Posterior vena cava (tissue), 2 donors: ENCODE data around the gene PLEKHA4. TPM values are rescaled to one million over a fixed set of nuclear protein-coding genes. Genes with fewer than 3 reads are reported as not detected.
"Not testable (repeated sequence)": the region's sequence is repeated elsewhere in the genome, so short reads cannot be mapped to it uniquely, and the experiment has no call there.

Experiments used
- DNase-seq: peaks from one replicate; pipeline ENCODE4 v3.0.0-alpha.2; 2020; ENCODE audit warnings: low spot score
- intact Hi-C, 2 donors: fragments of 100-400 bp; cut with DNase I; formaldehyde crosslinking; loops; one replicate each; pipeline versions ENCODE4 v1.14.1 to v1.14.2; 2022 to 2023
- total RNA-seq, 2 donors: library from RNA; stranded (reverse); fragmentation: NEBNext Ultra II Directional; extraction: Animal tissue kit (Norgen Biotek cat#: 25700); gene quantifications; one replicate each; pipeline ENCODE4 v1.2.1, GENCODE V29; 2021
- donor health status: DM: yes; HTN: yes; CAD: no.
- donor health status: DM: yes; HTN: yes; CAD: no.

PLEKHA4 gene
- total RNA-seq, 2 donors from 2014 or later = 91.0 to 91.2 TPM

GRCh38 chr19:48872182-48872883, 3.9 kb upstream of the PLEKHA4 start, which contains the start of gene PPP1R15A:
Gene PPP1R15A, plus strand, starts transcription at chr19:48872421. Its CDS starts 813 bp downstream, at chr19:48873234.
- DNase-seq = peak; percentile 99
- intact Hi-C loops = loop anchor here in 1 of 2 donors (5.0 kb wide), 1 partner anchor 95 kb away; the partner anchor contains the start of gene FTL

- DNase-seq = not testable (repeated sequence)
- intact Hi-C loops = loop anchor here in 1 of 2 donors (5.0 kb wide), 1 partner anchor 96 kb away; the partner anchor contains the start of gene FTL
These were observed 3.2 kb upstream of the PLEKHA4 start for GRCh38 chr19:48871471-48872181.

GRCh38 chr19:48870048-48870447, 1.6 kb upstream of the PLEKHA4 start:
- DNase-seq = no peak
- intact Hi-C loops = loop anchor here in 1 of 2 donors (5.0 kb wide), 1 partner anchor 97 kb away; the partner anchor contains the start of gene FTL

- DNase-seq = no peak
- intact Hi-C loops = no loop called here
These were observed 687 bp downstream of the PLEKHA4 start for GRCh38 chr19:48867746-48868113.

- intact Hi-C loops = no loop called here
These were observed 1.2 kb downstream of the PLEKHA4 start for GRCh38 chr19:48867123-48867745.

GRCh38 chr19:48866692-48867091, 1.7 kb downstream of the PLEKHA4 start:
- intact Hi-C loops = no loop called here
- DNase-seq = no peak

More at GRCh38 chr19:48867123-48867745, 1.2 kb downstream of the PLEKHA4 start:
- no peak for DNase-seq

GRCh38 chr19:48862827-48863226, 5.6 kb downstream of the PLEKHA4 start:
- intact Hi-C loops = no loop called here
- DNase-seq = no peak

- intact Hi-C loops = no loop called here
- DNase-seq = no peak
These were observed 7.1 kb downstream of the PLEKHA4 start for GRCh38 chr19:48861313-48861712.

GRCh38 chr19:48859711-48860572, 8.5 kb downstream of the PLEKHA4 start:
- DNase-seq = no peak
- intact Hi-C loops = no loop called here

- intact Hi-C loops = no loop called here
- DNase-seq = no peak
These were observed 9.3 kb downstream of the PLEKHA4 start for GRCh38 chr19:48858984-48859710.

GRCh38 chr19:48856921-48857320, 11.5 kb downstream of the PLEKHA4 start:
- intact Hi-C loops = no loop called here
- DNase-seq = no peak

GRCh38 chr19:48854103-48854502, 14.3 kb downstream of the PLEKHA4 start:
- no peak for DNase-seq
- intact Hi-C loops = no loop called here

GRCh38 chr19:48853483-48853882, 14.9 kb downstream of the PLEKHA4 start:
- DNase-seq = no peak
- intact Hi-C loops = no loop called here

- no peak for DNase-seq
- intact Hi-C loops = no loop called here
These were observed 16.1 kb downstream of the PLEKHA4 start for GRCh38 chr19:48852292-48852691.

GRCh38 chr19:48846659-48847058, 21.8 kb downstream of the PLEKHA4 start:
- intact Hi-C loops = loop anchor here in 1 of 2 donors (2.0 kb wide), 1 partner anchor 64 kb away; no protein-coding TSS in a partner anchor
- not testable (repeated sequence) for DNase-seq

- no peak for DNase-seq
- intact Hi-C loops = no loop called here
These were observed 23.0 kb downstream of the PLEKHA4 start for GRCh38 chr19:48845384-48845783.

- no peak for DNase-seq
- intact Hi-C loops = no loop called here
These were observed 23.9 kb downstream of the PLEKHA4 start for GRCh38 chr19:48844472-48844871.

GRCh38 chr19:48842789-48843162, 25.6 kb downstream of the PLEKHA4 start:
- intact Hi-C loops = loop anchor here in 1 of 2 donors (2.0 kb wide), 1 partner anchor 48 kb away; no protein-coding TSS in a partner anchor
- no peak for DNase-seq
